ENCODE measurements around the gene RAB7A. TPM values are rescaled to one million over a fixed set of nuclear protein-coding genes. Genes with fewer than 3 reads are reported as not detected.

RAB7A gene
- total RNA-seq, 1 experiment from 2014 or later = 233 TPM

- TF ChIP-seq POLR2AphosphoS5 (IDR thresholded peaks at IDR 0.05; ENCODE audit: low read depth, low read length) = no peak
- TF ChIP-seq ZFX (IDR thresholded peaks at IDR 0.05) = no peak
- TF ChIP-seq SRF (IDR thresholded peaks at IDR 0.05; ENCODE audit: low read depth) = no peak
- no peak for TF ChIP-seq ELF1 (IDR thresholded peaks at IDR 0.05; ENCODE audit: borderline replicate concordance, low read depth)
- no peak for TF ChIP-seq POLR2A (IDR thresholded peaks at IDR 0.05; ENCODE audit: borderline replicate concordance, extremely low read depth, insufficient read depth, insufficient read length)
- TF ChIP-seq EZH2 (IDR thresholded peaks at IDR 0.05) = no peak
- no peak for TF ChIP-seq RAD21 (IDR thresholded peaks at IDR 0.05; ENCODE audit: low read depth)
Measured at GRCh38 chr3:128813097-128813496, 87.1 kb downstream of the RAB7A start (continued).

GRCh38 chr3:128814060-128814459, 88.1 kb downstream of the RAB7A start:
- no TSS peak for BruUV-seq (replicated peaks)
- H3K9me2 ChIP-seq (ENCODE audit: insufficient read depth) = no peaks in the 10 kb centered on the region
- 0 out of 2 replicates have a peak, but pooled peaks cover 6% of the 10 kb centered on the region for H3K79me2 ChIP-seq (ENCODE audit: insufficient read depth, low read length)
- TF ChIP-seq POLR2AphosphoS5 (IDR thresholded peaks at IDR 0.05; ENCODE audit: low read depth, low read length) (no peak), FOSL1 (IDR thresholded peaks at IDR 0.05; ENCODE audit: low read depth) (no peak), MAX (IDR thresholded peaks at IDR 0.05) (no peak), YY1 (IDR thresholded peaks at IDR 0.05; ENCODE audit: extremely low read depth, insufficient replicate concordance, low read depth, low read length) (no peak), REST (IDR thresholded peaks at IDR 0.05; ENCODE audit: low read depth) (no peak), POLR2A (IDR thresholded peaks at IDR 0.05; ENCODE audit: borderline replicate concordance, extremely low read depth, insufficient read depth, insufficient read length) (no peak), ZBTB33 (IDR thresholded peaks at IDR 0.05; ENCODE audit: extremely low read depth, insufficient replicate concordance, low read length) (no peak), ATF3 (IDR thresholded peaks at IDR 0.05) (no peak), SRF (IDR thresholded peaks at IDR 0.05; ENCODE audit: low read depth) (no peak), SP1 (IDR thresholded peaks at IDR 0.05; ENCODE audit: low read depth) (no peak), TCF7L2 (IDR thresholded peaks at IDR 0.05; ENCODE audit: borderline replicate concordance, extremely low read depth, insufficient read depth, insufficient read length) (no peak), CEBPB (IDR thresholded peaks at IDR 0.05; ENCODE audit: low read depth) (no peak), ZNF274 (IDR thresholded peaks at IDR 0.05; ENCODE audit: low read depth, low read length) (no peak), ELF1 (IDR thresholded peaks at IDR 0.05; ENCODE audit: borderline replicate concordance, low read depth) (no peak), JUND (IDR thresholded peaks at IDR 0.05) (no peak), CBX3 (IDR thresholded peaks at IDR 0.05; ENCODE audit: low read depth) (no peak)
- H3K4me2 ChIP-seq (ENCODE audit: low read length) = no peak overlapping the region
- no peak for DNase-seq (ENCODE audit: low read depth, low spot score)
- ChIA-PET RAD21 (ENCODE audit: low non-redundant PET in 1 of 2, low total read pairs in 2 of 2, uncharacterized antibody in 2 of 2, unreplicated experiment in 2 of 2) (no interaction called here), CTCF (no interaction called here), POLR2A (no interaction called here)
- no peaks in the 10 kb centered on the region for H3K27me3 ChIP-seq (ENCODE audit: insufficient read depth, low read length)
- H3K4me3 ChIP-seq (replicated peaks in 1 of 2; ENCODE audit: low read depth in 1 of 2, low read length in 2 of 2) = no peak overlapping the region
- intact Hi-C loops (cut with micrococcal nuclease) = no loop called here
- no peak overlapping the region for H3K27ac ChIP-seq (ENCODE audit: low read depth, low read length)
- no peaks in the 10 kb centered on the region for H3K4me1 ChIP-seq (ENCODE audit: control insufficient read depth in 1 of 2, insufficient read depth in 2 of 2, low read length in 2 of 2)
- H3K9ac ChIP-seq (ENCODE audit: low read length) = no peak overlapping the region
- no peaks in the 10 kb centered on the region for H3K9me3 ChIP-seq (ENCODE audit: control insufficient read depth in 1 of 2, insufficient read depth in 1 of 2, low read depth in 1 of 2, low read length in 2 of 2)
- peaks cover 32 to 42% of the 10 kb centered on the region in 2 experiments for H3K36me3 ChIP-seq (ENCODE audit: control insufficient read depth in 1 of 2, insufficient read depth in 2 of 2, low read length in 2 of 2)
- no peak for ATAC-seq
- no peak overlapping the region for H2AFZ ChIP-seq (ENCODE audit: low read depth, low read length, poor library complexity, severe bottlenecking)
- no peaks in the 10 kb centered on the region for H4K20me1 ChIP-seq (ENCODE audit: insufficient read depth)

Measured in HCT116 (cell line).